Body of pancreas (tissue), 4 donors: Measurements from ENCODE around the gene CCNL2.

Experiments
- POLR2A ChIP-seq, 3 donors: fragments of 450-650 bp; IDR thresholded peaks; one replicate each; pipeline ENCODE4 v1.6.1; 2016; ENCODE audit warnings: antibody characterized with exemption in 3 of 3, mild to moderate bottlenecking in 2 of 3
- TF ChIP-seq, protein P1 (sequence below), 7 experiments: fragments of 450-650 bp in 4 of 7; fragments of 200-600 bp in 3 of 7; sonication (generic) in 3 of 7; IDR thresholded peaks; one replicate each; pipeline ENCODE4 v1.5.1; 2016 to 2019; ENCODE audit warnings: antibody characterized with exemption in 7 of 7

GRCh38 chr1:1377540-1378205 lies 21.5 kb downstream of the CCNL2 start:
- TF ChIP-seq, protein P1, sequence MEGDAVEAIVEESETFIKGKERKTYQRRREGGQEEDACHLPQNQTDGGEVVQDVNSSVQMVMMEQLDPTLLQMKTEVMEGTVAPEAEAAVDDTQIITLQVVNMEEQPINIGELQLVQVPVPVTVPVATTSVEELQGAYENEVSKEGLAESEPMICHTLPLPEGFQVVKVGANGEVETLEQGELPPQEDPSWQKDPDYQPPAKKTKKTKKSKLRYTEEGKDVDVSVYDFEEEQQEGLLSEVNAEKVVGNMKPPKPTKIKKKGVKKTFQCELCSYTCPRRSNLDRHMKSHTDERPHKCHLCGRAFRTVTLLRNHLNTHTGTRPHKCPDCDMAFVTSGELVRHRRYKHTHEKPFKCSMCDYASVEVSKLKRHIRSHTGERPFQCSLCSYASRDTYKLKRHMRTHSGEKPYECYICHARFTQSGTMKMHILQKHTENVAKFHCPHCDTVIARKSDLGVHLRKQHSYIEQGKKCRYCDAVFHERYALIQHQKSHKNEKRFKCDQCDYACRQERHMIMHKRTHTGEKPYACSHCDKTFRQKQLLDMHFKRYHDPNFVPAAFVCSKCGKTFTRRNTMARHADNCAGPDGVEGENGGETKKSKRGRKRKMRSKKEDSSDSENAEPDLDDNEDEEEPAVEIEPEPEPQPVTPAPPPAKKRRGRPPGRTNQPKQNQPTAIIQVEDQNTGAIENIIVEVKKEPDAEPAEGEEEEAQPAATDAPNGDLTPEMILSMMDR (IDR thresholded peaks at IDR 0.05): no peak
- no peak for TF ChIP-seq POLR2A (IDR thresholded peaks at IDR 0.05)
